Stimulated activated CD4-positive, alpha-beta T cell treated with anti-CD3 and anti-CD28 coated beads, Interleukin-15, amount 100 ng/mL, for 1 hour (primary cell): ENCODE results near the gene LINGO1.

Experiments
- DNase-seq, 2 donors: peaks; one replicate each; pipeline ENCODE4 v3.0.0-alpha.2; 2020; ENCODE audit warnings: low read depth in 1 of 2, low spot score in 1 of 2

Gene LINGO1

GRCh38 chr15:77616072-77616471 lies 16.6 kb downstream of the LINGO1 start:
- DNase-seq, result no peak

GRCh38 chr15:77615472-77615871 lies 17.2 kb downstream of the LINGO1 start:
- DNase-seq, result no peak

GRCh38 chr15:77614251-77614806 lies 18.4 kb downstream of the LINGO1 start:
- no peak for DNase-seq

- no peak for DNase-seq
Observed at GRCh38 chr15:77613814-77614213, 18.9 kb downstream of the LINGO1 start.

GRCh38 chr15:77612958-77613601 lies 19.6 kb downstream of the LINGO1 start:
- no peak for DNase-seq

GRCh38 chr15:77611767-77612166 lies 20.9 kb downstream of the LINGO1 start:
- DNase-seq, result no peak

- no peak for DNase-seq
Observed at GRCh38 chr15:77610731-77611130, 22.0 kb downstream of the LINGO1 start.

GRCh38 chr15:77609558-77609957 lies 23.2 kb downstream of the LINGO1 start:
- DNase-seq, result no peak

GRCh38 chr15:77608774-77609173 lies 23.9 kb downstream of the LINGO1 start:
- no peak for DNase-seq

GRCh38 chr15:77607894-77608261 lies 24.8 kb downstream of the LINGO1 start:
- DNase-seq, result no peak

- no peak for DNase-seq
Observed at GRCh38 chr15:77607111-77607893, 25.4 kb downstream of the LINGO1 start.

GRCh38 chr15:77606142-77607034 lies 26.3 kb downstream of the LINGO1 start:
- no peak for DNase-seq

GRCh38 chr15:77605547-77605946 lies 27.2 kb downstream of the LINGO1 start:
- no peak for DNase-seq

- no peak for DNase-seq
Observed at GRCh38 chr15:77604973-77605372, 27.7 kb downstream of the LINGO1 start.

- no peak for DNase-seq
Observed at GRCh38 chr15:77603611-77604336, 28.9 kb downstream of the LINGO1 start.

- no peak for DNase-seq
Observed at GRCh38 chr15:77602800-77603199, 29.9 kb downstream of the LINGO1 start.

- no peak for DNase-seq
Observed at GRCh38 chr15:77599899-77600298, 32.8 kb downstream of the LINGO1 start.

GRCh38 chr15:77599357-77599756 lies 33.4 kb downstream of the LINGO1 start:
- DNase-seq, result no peak

GRCh38 chr15:77598644-77599043 lies 34.1 kb downstream of the LINGO1 start:
- no peak for DNase-seq

- no peak for DNase-seq
Observed at GRCh38 chr15:77597804-77598453, 34.8 kb downstream of the LINGO1 start.
